Breast epithelium (tissue), 4 donors: ENCODE results near the gene THBS4. TPM values are rescaled to one million over a fixed set of nuclear protein-coding genes. Genes with fewer than 3 reads are reported as not detected.
"Not testable (repeated sequence)": the region's sequence is repeated elsewhere in the genome, so short reads cannot be mapped to it uniquely, and the experiment has no call there.

ENCODE experiments used
- DNase-seq, 2 donors: peaks; one replicate each; pipeline ENCODE4 v3.0.0-alpha.2; 2019; ENCODE audit warnings: low spot score in 2 of 2
- H3K27ac ChIP-seq, 2 donors: fragments of 200-600 bp; sonication (generic) in 1 of 2; one replicate each; pipeline ENCODE4 v1.5.1; 2016 to 2019; ENCODE audit warnings: mild to moderate bottlenecking in 1 of 2
- H3K27me3 ChIP-seq, 2 donors: fragments of 200-600 bp; sonication (generic) in 1 of 2; one replicate each; pipeline versions ENCODE4 v1.5.1 to v1.6.0; 2017 to 2019; ENCODE audit warnings: control low read depth in 1 of 2, mild to moderate bottlenecking in 1 of 2
- H3K36me3 ChIP-seq: fragments of 200-600 bp; one replicate; pipeline ENCODE4 v1.5.1; 2019
- H3K4me1 ChIP-seq, 2 donors: fragments of 200-600 bp; sonication (generic); one replicate each; pipeline ENCODE4 v1.5.1; 2016 to 2019; ENCODE audit warnings: control low read depth in 1 of 2
- H3K4me3 ChIP-seq, 3 donors: fragments of 200-600 bp; sonication (generic); 1 replicate in 2 of 3; 2 replicates in 1 of 3; pipeline ENCODE4 v1.5.1; 2016 to 2019; ENCODE audit warnings: mild to moderate bottlenecking in 3 of 3, moderate library complexity in 2 of 3
- H3K9me3 ChIP-seq, 2 donors: fragments of 200-600 bp; sonication (generic) in 1 of 2; one replicate each; pipeline ENCODE4 v1.5.1; 2016 to 2019; ENCODE audit warnings: control low read depth in 1 of 2
- POLR2A ChIP-seq: fragments of 450-650 bp; IDR thresholded peaks from one replicate; pipeline ENCODE4 v1.6.1; 2016; ENCODE audit warnings: antibody characterized with exemption, mild to moderate bottlenecking, moderate library complexity
- POLR2AphosphoS5 ChIP-seq, 3 donors: sonication (generic); formaldehyde crosslinking; IDR thresholded peaks; one replicate each; pipeline ENCODE4 v1.6.1; 2017; ENCODE audit warnings: antibody characterized with exemption in 3 of 3
- intact Hi-C: fragments of 100-400 bp; cut with DNase I; formaldehyde crosslinking; loops from one replicate; pipeline ENCODE4 v1.15.1; 2023; ENCODE audit warnings: low total_unique reads
- total RNA-seq, 3 donors: library from RNA; depleted of rRNA; stranded (reverse); fragments of >200 nt; gene quantifications; one replicate each; pipeline ENCODE4 v1.1.0, GENCODE V29; 2016
- TF ChIP-seq, protein P1 (sequence below), 3 donors: fragments of 450-650 bp; IDR thresholded peaks; one replicate each; pipeline ENCODE4 v1.5.1; 2016 to 2017; ENCODE audit warnings: antibody characterized with exemption in 3 of 3, mild to moderate bottlenecking in 3 of 3, moderate library complexity in 3 of 3

Gene THBS4
- total RNA-seq, 3 donors from 2014 or later = 2.0 to 6.0 (median 3.5) TPM

DNA sequence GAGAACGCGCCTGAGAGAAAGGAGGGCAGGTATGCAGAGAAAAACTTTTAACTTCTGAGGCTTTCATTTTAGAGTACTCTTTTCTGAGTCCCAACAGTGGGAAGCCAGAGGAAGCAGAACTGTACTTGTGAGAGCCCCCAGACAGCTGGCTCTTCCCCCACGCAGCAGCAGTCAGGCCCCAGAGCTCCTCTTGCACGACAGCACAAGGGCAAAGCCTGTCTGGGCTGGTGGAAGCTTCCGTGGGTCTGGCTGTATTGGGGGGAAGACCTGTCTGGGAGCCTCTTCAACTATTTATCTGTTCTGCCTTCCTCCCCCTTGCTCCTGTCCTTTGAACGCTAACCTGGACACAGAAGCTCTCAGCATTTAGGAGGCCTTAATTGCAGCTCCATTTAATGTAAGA lies 68.2 kb downstream of the THBS4 start:
- TF ChIP-seq, protein P1, sequence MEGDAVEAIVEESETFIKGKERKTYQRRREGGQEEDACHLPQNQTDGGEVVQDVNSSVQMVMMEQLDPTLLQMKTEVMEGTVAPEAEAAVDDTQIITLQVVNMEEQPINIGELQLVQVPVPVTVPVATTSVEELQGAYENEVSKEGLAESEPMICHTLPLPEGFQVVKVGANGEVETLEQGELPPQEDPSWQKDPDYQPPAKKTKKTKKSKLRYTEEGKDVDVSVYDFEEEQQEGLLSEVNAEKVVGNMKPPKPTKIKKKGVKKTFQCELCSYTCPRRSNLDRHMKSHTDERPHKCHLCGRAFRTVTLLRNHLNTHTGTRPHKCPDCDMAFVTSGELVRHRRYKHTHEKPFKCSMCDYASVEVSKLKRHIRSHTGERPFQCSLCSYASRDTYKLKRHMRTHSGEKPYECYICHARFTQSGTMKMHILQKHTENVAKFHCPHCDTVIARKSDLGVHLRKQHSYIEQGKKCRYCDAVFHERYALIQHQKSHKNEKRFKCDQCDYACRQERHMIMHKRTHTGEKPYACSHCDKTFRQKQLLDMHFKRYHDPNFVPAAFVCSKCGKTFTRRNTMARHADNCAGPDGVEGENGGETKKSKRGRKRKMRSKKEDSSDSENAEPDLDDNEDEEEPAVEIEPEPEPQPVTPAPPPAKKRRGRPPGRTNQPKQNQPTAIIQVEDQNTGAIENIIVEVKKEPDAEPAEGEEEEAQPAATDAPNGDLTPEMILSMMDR (IDR thresholded peaks at IDR 0.05) = no peak
- no peak for TF ChIP-seq POLR2AphosphoS5 (IDR thresholded peaks at IDR 0.05)
- TF ChIP-seq POLR2A = no peak
- H3K27ac ChIP-seq = no peak overlapping the region
- no peak overlapping the region for H3K4me3 ChIP-seq
- H3K27me3 ChIP-seq = no peaks in the 10 kb centered on the region
- H3K4me1 ChIP-seq = no peaks in the 10 kb centered on the region
- DNase-seq = no peak
- no peaks in the 10 kb centered on the region for H3K9me3 ChIP-seq
- intact Hi-C loops = no loop called here
- H3K36me3 ChIP-seq = no peaks in the 10 kb centered on the region

DNA sequence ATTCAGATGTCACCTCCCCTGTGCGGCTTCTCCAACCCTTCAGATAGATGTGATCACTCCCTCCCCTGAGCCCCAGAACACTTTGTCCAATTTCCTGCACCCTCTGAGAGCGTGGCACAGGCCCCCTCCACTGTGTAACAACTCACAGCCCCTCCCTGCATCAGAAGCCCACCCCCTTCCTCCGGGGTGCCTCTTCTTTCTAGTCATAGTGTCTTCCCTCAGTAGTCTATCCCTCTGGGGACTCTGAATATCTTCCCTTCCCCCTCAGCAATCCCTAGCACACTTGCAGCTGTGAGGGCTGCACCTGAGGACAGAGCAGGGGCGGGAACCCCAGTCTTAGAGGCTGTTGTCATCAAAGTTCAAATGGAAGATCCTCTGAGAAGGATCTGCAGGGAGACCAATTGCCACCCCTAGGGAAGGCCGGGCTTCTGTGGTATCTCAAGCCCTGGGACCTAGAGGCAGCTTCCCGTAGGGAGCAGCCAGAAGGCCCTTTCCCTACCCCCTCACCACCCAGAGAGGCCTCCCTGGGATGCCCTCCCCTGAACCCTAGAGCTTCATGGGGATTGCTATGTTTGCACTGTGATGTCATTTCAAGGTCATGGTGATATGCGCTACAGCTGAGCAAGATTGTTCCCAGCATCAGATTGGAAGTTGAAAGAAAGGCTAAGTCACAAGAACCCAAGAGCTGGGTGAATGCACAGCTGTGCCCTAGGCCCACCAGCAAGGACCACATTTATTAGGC lies 70.7 kb downstream of the THBS4 start:
- no peaks in the 10 kb centered on the region for H3K36me3 ChIP-seq
- no peak for DNase-seq
- H3K9me3 ChIP-seq = no peaks in the 10 kb centered on the region
- no peak overlapping the region for H3K27ac ChIP-seq
- H3K4me3 ChIP-seq = no peak overlapping the region
- no peaks in the 10 kb centered on the region for H3K27me3 ChIP-seq
- TF ChIP-seq POLR2A (no peak), POLR2AphosphoS5 (IDR thresholded peaks at IDR 0.05) (no peak)
- TF ChIP-seq, protein P1 (IDR thresholded peaks at IDR 0.05) = no peak
- no peaks in the 10 kb centered on the region for H3K4me1 ChIP-seq
- intact Hi-C loops = no loop called here

DNA sequence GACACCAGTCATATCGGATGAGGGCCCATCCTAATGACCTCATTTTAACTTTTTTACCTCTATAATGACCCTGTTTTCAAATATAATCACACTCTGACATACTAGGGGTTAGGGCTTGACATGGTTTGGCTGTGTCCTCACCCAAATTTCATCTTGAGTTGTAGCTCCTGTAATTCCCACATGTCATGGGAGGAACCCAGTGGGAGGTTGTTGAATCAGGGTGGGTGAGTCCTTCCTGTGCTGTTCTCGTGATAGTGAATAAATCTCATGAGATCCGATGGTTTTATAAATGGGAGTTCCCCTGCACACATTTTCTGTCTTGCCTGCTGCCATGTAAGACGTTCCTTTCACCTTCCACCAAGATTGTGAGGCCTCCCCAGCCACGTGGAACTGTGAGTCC lies 71.8 kb downstream of the THBS4 start:
- TF ChIP-seq POLR2A = no peak
- TF ChIP-seq POLR2AphosphoS5 (IDR thresholded peaks at IDR 0.05) = no peak
- TF ChIP-seq, protein P1 (IDR thresholded peaks at IDR 0.05) = no peak
- intact Hi-C loops = no loop called here
- DNase-seq = no peak
- Histone ChIP-seq H3K27ac (no peak overlapping the region), H3K27me3 (no peaks in the 10 kb centered on the region), H3K36me3 (no peaks in the 10 kb centered on the region), H3K9me3 (no peaks in the 10 kb centered on the region), H3K4me3 (no peak overlapping the region), H3K4me1 (no peaks in the 10 kb centered on the region)

DNA sequence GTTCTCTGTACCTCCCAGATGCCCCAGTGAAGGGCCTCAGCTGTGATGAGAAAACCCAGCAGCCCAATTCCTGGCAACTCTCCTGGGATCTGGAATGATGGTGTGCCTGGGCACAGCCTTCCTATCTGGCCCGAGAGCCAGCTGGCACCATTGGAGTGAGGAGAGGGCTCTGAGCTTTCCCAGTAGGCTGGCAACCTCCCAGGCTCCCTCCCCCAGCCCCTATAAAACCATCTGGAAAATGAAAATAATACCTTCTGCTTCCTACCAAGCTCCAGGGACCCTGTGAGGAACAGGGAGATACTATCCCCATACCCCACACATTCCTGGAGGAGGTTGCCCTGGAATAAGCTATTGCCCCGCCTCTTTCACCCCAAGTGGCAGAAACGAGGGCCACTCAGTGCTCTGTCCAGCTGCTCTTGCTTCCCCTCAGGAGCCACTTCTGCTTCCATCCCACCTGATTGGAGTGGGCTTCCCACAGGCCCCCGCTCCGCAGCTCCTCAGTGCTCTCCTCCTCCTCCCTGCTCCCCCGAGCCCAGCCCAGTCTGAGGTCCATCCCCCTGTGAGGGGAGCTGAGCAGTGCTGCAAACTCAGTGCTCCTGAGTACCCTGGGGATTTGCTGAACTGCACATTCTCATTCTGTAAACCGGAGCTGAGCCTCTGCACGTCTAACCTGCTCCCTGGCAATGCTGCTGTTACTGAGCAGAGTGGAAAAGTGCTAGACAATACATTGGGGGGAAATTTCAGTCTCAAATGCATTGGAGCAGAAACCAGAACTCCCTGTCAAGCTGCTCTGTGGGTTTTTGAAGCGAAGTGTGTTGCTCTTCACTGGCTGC lies 74.7 kb downstream of the THBS4 start:
- Histone ChIP-seq H3K27me3 (no peaks in the 10 kb centered on the region), H3K27ac (no peak overlapping the region), H3K4me3 (no peak overlapping the region), H3K36me3 (no peaks in the 10 kb centered on the region), H3K9me3 (no peaks in the 10 kb centered on the region), H3K4me1 (no peaks in the 10 kb centered on the region)
- intact Hi-C loops = no loop called here
- no peak for DNase-seq
- TF ChIP-seq, protein P1 (IDR thresholded peaks at IDR 0.05) = no peak
- TF ChIP-seq POLR2A (no peak), POLR2AphosphoS5 (IDR thresholded peaks at IDR 0.05) (no peak)

DNA sequence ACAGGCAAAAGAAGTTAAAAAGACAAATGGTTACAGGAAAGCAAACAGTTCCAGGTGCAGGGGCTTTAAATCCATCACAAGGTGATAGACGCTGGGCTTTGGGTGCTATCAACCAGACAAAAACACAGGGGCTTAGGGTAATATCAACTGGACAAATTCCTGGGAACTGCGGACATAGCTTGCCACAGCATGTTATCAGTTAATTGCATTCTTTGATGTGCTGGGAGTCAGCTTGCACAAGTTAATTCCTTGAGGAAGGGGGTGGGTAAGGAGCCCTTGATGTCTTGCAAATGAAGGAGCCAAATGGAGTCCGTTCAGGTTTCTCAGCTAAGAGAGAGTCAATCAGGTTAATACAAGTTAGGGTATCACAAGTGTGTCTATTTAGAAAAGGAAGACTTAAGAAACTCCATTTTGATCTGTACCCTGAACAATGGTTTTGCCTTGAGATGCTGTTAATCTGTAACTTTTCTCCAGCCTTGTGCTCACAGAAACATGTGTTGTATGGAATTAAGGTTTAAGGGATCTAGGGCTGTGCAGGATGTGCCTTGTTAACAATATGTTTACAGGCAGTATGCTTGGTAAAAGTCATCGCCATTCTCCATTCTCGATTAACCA lies 76.3 kb downstream of the THBS4 start:
- not testable (repeated sequence) for H3K27me3 ChIP-seq

More for the DNA sequence above, 76.3 kb downstream of the THBS4 start:
- H3K9me3 ChIP-seq, H3K4me3 ChIP-seq, H3K4me1 ChIP-seq, DNase-seq, H3K27ac ChIP-seq, intact Hi-C loops, H3K36me3 ChIP-seq: not testable (repeated sequence)
